B cell (primary cell): ENCODE results near the gene RMC1.

Experiments used
- CTCF ChIP-seq: fragments of 200-600 bp; IDR thresholded peaks from one replicate; pipeline ENCODE4 v1.8.0; 2022; ENCODE audit warnings: antibody characterized with exemption, mild to moderate bottlenecking
- EZH2 ChIP-seq: IDR thresholded peaks from 2 replicates; pipeline ENCODE4 v1.6.1; 2012; ENCODE audit warnings: borderline replicate concordance, low read depth, mild to moderate bottlenecking, moderate library complexity, low read length; ENCODE audit not compliant: insufficient read depth, poor library complexity, severe bottlenecking

DNA sequence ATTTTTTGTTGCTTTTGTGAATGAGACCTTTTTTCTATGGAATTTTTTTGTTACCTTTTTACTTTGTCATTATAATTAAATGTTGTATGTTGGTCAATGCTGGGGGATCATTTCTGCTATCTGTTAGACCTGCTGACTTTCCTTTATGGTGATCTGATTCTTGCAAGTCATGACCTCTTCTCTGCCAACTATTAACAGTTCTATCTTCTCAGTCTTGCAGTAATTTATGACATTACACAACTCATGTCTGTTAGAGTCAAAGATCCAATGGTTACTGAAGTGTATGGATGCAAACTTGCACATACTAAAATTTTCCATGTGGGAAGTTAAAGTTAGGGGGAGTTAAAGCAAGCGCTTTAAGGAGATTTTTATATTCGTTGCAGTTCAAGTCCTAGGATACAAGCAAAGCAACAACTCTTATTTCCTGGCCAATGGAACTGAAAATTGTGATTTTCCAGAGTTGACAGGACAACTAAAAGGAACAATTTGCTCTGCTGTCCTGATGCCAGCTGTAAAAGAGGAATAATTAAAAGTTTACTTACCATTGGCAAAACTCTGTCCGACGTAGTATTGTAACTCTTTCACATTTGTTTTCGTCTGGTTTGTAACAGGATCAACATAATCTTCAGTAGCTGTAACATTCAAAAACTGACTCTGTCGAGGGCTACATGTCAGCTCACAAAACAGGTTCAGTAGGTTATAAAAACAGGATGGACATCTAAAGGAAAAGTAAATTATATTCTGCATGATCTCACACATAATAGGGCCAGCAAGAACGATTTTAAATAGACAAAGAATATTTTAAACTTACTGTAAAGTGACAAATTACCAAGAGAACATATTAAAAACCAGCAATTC, 65.2 kb downstream of the RMC1 start:
- no peak for TF ChIP-seq CTCF
- no peak for TF ChIP-seq EZH2
